GM11168 (cell line): ENCODE results near the gene PHF14.

ENCODE experiments used
- in situ Hi-C: fragments of 300-500 bp; cut with MboI; formaldehyde crosslinking; loops from one replicate; pipeline ENCODE4 v1.12.0; 2022; ENCODE audit warnings: low sequenced_read_pairs; ENCODE audit not compliant: unreplicated experiment

PHF14 gene

GRCh38 chr7:11078247-11078834, 104.7 kb downstream of the PHF14 start:
- in situ Hi-C loops: no loop called here

GRCh38 chr7:11079907-11080306, 106.2 kb downstream of the PHF14 start:
- in situ Hi-C loops: no loop called here

- in situ Hi-C loops: no loop called here
These were observed 108.4 kb downstream of the PHF14 start for GRCh38 chr7:11082121-11082520.

- in situ Hi-C loops: no loop called here
These were observed 109.0 kb downstream of the PHF14 start for GRCh38 chr7:11082552-11083213.

GRCh38 chr7:11083214-11083568, 109.5 kb downstream of the PHF14 start:
- in situ Hi-C loops: no loop called here

- in situ Hi-C loops: no loop called here
These were observed 130.9 kb downstream of the PHF14 start for GRCh38 chr7:11104578-11104977.

GRCh38 chr7:11109659-11110058, 136.0 kb downstream of the PHF14 start:
- in situ Hi-C loops: no loop called here

- in situ Hi-C loops: no loop called here
These were observed 146.5 kb downstream of the PHF14 start for GRCh38 chr7:11120068-11120664.

- in situ Hi-C loops: no loop called here
These were observed 147.1 kb downstream of the PHF14 start for GRCh38 chr7:11120675-11121220.

GRCh38 chr7:11124856-11125559, 151.3 kb downstream of the PHF14 start:
- in situ Hi-C loops: no loop called here

- in situ Hi-C loops: no loop called here
These were observed 153.6 kb downstream of the PHF14 start for GRCh38 chr7:11127114-11127785.

GRCh38 chr7:11127988-11128387, 154.3 kb downstream of the PHF14 start:
- in situ Hi-C loops: no loop called here

- in situ Hi-C loops: no loop called here
These were observed 154.8 kb downstream of the PHF14 start for GRCh38 chr7:11128498-11128897.

- in situ Hi-C loops: no loop called here
These were observed 156.3 kb downstream of the PHF14 start for GRCh38 chr7:11130012-11130411.

GRCh38 chr7:11130601-11131000, 156.9 kb downstream of the PHF14 start:
- in situ Hi-C loops: no loop called here

GRCh38 chr7:11133436-11133959, 159.8 kb downstream of the PHF14 start:
- in situ Hi-C loops: no loop called here

- in situ Hi-C loops: no loop called here
These were observed 161.9 kb downstream of the PHF14 start for GRCh38 chr7:11135573-11135972.

- in situ Hi-C loops: no loop called here
These were observed 167.9 kb downstream of the PHF14 start for GRCh38 chr7:11141541-11141940.

GRCh38 chr7:11153694-11154093, 180.0 kb downstream of the PHF14 start:
- in situ Hi-C loops: no loop called here

- in situ Hi-C loops: no loop called here
These were observed 182.2 kb downstream of the PHF14 start for GRCh38 chr7:11155883-11156282.
